ENCODE data around the gene PACRG. TPM values are rescaled to one million over a fixed set of nuclear protein-coding genes. Genes with fewer than 3 reads are reported as not detected.

The PACRG gene
- total RNA-seq, 1 experiment from 2014 or later, result not detected

GRCh38 chr6:163118941-163119340 lies 391.2 kb downstream of the PACRG start:
- Histone ChIP-seq H3K27me3 (replicated peaks; ENCODE audit: control insufficient read depth, insufficient read depth, low read length) (no peaks in the 10 kb centered on the region), H3K36me3 (ENCODE audit: control insufficient read depth, insufficient read depth, low read length) (no peaks in the 10 kb centered on the region), H3K4me1 (no peaks in the 10 kb centered on the region), H3K9me3 (no peaks in the 10 kb centered on the region), H3K4me3 (ENCODE audit: low read depth, low read length) (no peak overlapping the region)
- no peak overlapping the region for H3K4me3 Mint-ChIP-seq (ENCODE audit: unreplicated experiment)
- H3K4me1 Mint-ChIP-seq (ENCODE audit: low read depth, unreplicated experiment), result no peaks in the 10 kb centered on the region
- intact Hi-C loops (cut with micrococcal nuclease; ENCODE audit: unreplicated experiment), result no loop called here
- TF ChIP-seq, protein P1, sequence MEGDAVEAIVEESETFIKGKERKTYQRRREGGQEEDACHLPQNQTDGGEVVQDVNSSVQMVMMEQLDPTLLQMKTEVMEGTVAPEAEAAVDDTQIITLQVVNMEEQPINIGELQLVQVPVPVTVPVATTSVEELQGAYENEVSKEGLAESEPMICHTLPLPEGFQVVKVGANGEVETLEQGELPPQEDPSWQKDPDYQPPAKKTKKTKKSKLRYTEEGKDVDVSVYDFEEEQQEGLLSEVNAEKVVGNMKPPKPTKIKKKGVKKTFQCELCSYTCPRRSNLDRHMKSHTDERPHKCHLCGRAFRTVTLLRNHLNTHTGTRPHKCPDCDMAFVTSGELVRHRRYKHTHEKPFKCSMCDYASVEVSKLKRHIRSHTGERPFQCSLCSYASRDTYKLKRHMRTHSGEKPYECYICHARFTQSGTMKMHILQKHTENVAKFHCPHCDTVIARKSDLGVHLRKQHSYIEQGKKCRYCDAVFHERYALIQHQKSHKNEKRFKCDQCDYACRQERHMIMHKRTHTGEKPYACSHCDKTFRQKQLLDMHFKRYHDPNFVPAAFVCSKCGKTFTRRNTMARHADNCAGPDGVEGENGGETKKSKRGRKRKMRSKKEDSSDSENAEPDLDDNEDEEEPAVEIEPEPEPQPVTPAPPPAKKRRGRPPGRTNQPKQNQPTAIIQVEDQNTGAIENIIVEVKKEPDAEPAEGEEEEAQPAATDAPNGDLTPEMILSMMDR (IDR thresholded peaks at IDR 0.05; ENCODE audit: insufficient read depth in 1 of 2, low read depth in 1 of 2, low read length in 1 of 2, severe bottlenecking in 1 of 2, unreplicated experiment in 1 of 2), result no peak
- DNase-seq, result no peak
- POLR2A ChIA-PET, result no interaction called here
- peaks cover 9% of the 10 kb centered on the region for H3K9me3 Mint-ChIP-seq (ENCODE audit: unreplicated experiment)
- no peaks in the 10 kb centered on the region for H3K36me3 Mint-ChIP-seq (ENCODE audit: insufficient read depth, unreplicated experiment)
- peaks cover 23% of the 10 kb centered on the region for H3K27me3 Mint-ChIP-seq (ENCODE audit: insufficient read depth, unreplicated experiment)
- CTCF ChIA-PET, result no interaction called here
- no peak overlapping the region for H3K27ac Mint-ChIP-seq (ENCODE audit: unreplicated experiment)
- no TSS peak for BruUV-seq (replicated peaks)

- intact Hi-C loops (cut with micrococcal nuclease; ENCODE audit: unreplicated experiment), result no loop called here
- no peaks in the 10 kb centered on the region for H3K36me3 ChIP-seq (ENCODE audit: control insufficient read depth, insufficient read depth, low read length)
- H3K4me1 ChIP-seq, result no peaks in the 10 kb centered on the region
- DNase-seq, result no peak
- no peak overlapping the region for H3K27ac Mint-ChIP-seq (ENCODE audit: unreplicated experiment)
- CTCF ChIA-PET, result interaction anchor here (0.7 to 1.0 kb wide), 2 partner anchors 26 to 256 kb away, joined by 4 read pairs; no protein-coding TSS in a partner anchor
- TF ChIP-seq, protein P1 (IDR thresholded peaks at IDR 0.05; ENCODE audit: insufficient read depth in 1 of 2, low read depth in 1 of 2, low read length in 1 of 2, severe bottlenecking in 1 of 2, unreplicated experiment in 1 of 2), result peak in 1 of 2 experiments; percentile 13
- H3K9me3 ChIP-seq, result no peaks in the 10 kb centered on the region
- peaks cover 28% of the 10 kb centered on the region for H3K27me3 Mint-ChIP-seq (ENCODE audit: insufficient read depth, unreplicated experiment)
- no peaks in the 10 kb centered on the region for H3K27me3 ChIP-seq (replicated peaks; ENCODE audit: control insufficient read depth, insufficient read depth, low read length)
- no peak overlapping the region for H3K4me3 Mint-ChIP-seq (ENCODE audit: unreplicated experiment)
- POLR2A ChIA-PET, result no interaction called here
- H3K9me3 Mint-ChIP-seq (ENCODE audit: unreplicated experiment), result peaks cover 9% of the 10 kb centered on the region
- BruUV-seq (replicated peaks), result no TSS peak
- no peaks in the 10 kb centered on the region for H3K36me3 Mint-ChIP-seq (ENCODE audit: insufficient read depth, unreplicated experiment)
- H3K4me3 ChIP-seq (ENCODE audit: low read depth, low read length), result no peak overlapping the region
- no peaks in the 10 kb centered on the region for H3K4me1 Mint-ChIP-seq (ENCODE audit: low read depth, unreplicated experiment)
Observed at GRCh38 chr6:163120223-163120622, 392.4 kb downstream of the PACRG start.

DNA sequence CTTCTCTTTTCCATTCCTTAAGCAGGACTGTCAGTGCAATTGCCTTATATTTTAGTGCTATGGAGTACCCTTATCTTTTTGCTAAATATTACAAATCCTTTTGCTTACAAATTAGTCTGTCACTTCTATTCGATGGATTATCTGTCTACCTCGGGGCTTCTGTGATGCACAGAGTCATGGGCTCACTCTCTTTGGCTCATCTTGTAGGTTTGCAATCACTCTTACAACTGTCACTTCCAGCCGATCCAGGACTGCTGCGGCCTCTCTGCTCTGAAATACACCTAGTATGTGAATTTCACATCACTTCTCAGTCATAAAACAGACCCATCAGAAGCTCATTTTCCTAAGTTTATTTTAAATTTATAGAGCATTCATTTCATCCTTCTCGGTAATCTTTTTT lies 393.5 kb downstream of the PACRG start:
- no peak for DNase-seq
- H3K4me1 ChIP-seq, result no peaks in the 10 kb centered on the region
- no peaks in the 10 kb centered on the region for H3K36me3 Mint-ChIP-seq (ENCODE audit: insufficient read depth, unreplicated experiment)
- no peak overlapping the region for H3K4me3 Mint-ChIP-seq (ENCODE audit: unreplicated experiment)
- H3K27me3 ChIP-seq (replicated peaks; ENCODE audit: control insufficient read depth, insufficient read depth, low read length), result no peaks in the 10 kb centered on the region
- BruUV-seq (replicated peaks), result no TSS peak
- POLR2A ChIA-PET, result interaction anchor here (0.6 kb wide), 1 partner anchor 34 kb away, joined by 4 read pairs; no protein-coding TSS in a partner anchor
- H3K4me1 Mint-ChIP-seq (ENCODE audit: low read depth, unreplicated experiment), result no peaks in the 10 kb centered on the region
- intact Hi-C loops (cut with micrococcal nuclease; ENCODE audit: unreplicated experiment), result no loop called here
- CTCF ChIA-PET, result no interaction called here
- H3K36me3 ChIP-seq (ENCODE audit: control insufficient read depth, insufficient read depth, low read length), result no peaks in the 10 kb centered on the region
- no peaks in the 10 kb centered on the region for H3K9me3 ChIP-seq
- TF ChIP-seq, protein P1 (IDR thresholded peaks at IDR 0.05; ENCODE audit: insufficient read depth in 1 of 2, low read depth in 1 of 2, low read length in 1 of 2, severe bottlenecking in 1 of 2, unreplicated experiment in 1 of 2), result no peak
- H3K27ac Mint-ChIP-seq (ENCODE audit: unreplicated experiment), result no peak overlapping the region
- peaks cover 9% of the 10 kb centered on the region for H3K9me3 Mint-ChIP-seq (ENCODE audit: unreplicated experiment)
- H3K27me3 Mint-ChIP-seq (ENCODE audit: insufficient read depth, unreplicated experiment), result peaks cover 24% of the 10 kb centered on the region
- no peak overlapping the region for H3K4me3 ChIP-seq (ENCODE audit: low read depth, low read length)

Data from Caco-2 (cell line).